GM12892 (cell line): Measurements from ENCODE around the gene FSTL1.

Source experiments
- POLR2A ChIP-seq: IDR thresholded peaks from 2 replicates; pipeline ENCODE4 v1.6.1; 2011; ENCODE audit warnings: low read depth, low read length, control low read depth
- POLR2AphosphoS5 ChIP-seq: IDR thresholded peaks from 2 replicates; pipeline ENCODE4 v1.6.1; 2011; ENCODE audit warnings: low read depth, low read length, control low read depth

- peak; percentile 71; the same call in 1 of the 2 replicates for TF ChIP-seq POLR2AphosphoS5
- peak; percentile 89 for TF ChIP-seq POLR2A
Observed at GRCh38 chr3:120348991-120349854, 101.6 kb downstream of the FSTL1 start, which contains the start of gene LRRC58.
